K562 (cell line): Measurements from ENCODE around the gene NTN1. TPM values are rescaled to one million over a fixed set of nuclear protein-coding genes. Genes with fewer than 3 reads are reported as not detected.

Experiments used
- ATAC-seq: fragments of 200-7000 bp; cut with Tn5 transposase; 3 replicates; pipeline ENCODE4 v1.9.1; 2020; ENCODE audit warnings: moderate library complexity
- BruUV-seq: library from RNA; stranded (reverse); fragments of 400-500 nt; replicated peaks from 2 replicates; lab custom pipeline; 2021; lab: Mats Ljungman, UMichigan
- CTCF ChIA-PET: fragments of 300-600 bp; formaldehyde crosslinking; extraction: SDS; loops from one replicate; lab custom pipeline; 2021; ENCODE audit warnings: low intra/inter-chr PET ratio; lab: Yijun Ruan, JAX
- POLR2A ChIA-PET: fragments of 300-600, 350-650 bp; sonication (Branson Sonifier 250); formaldehyde crosslinking; extraction: SDS; loops from one replicate; lab custom pipeline; 2021; ENCODE audit warnings: antibody characterized with exemption, inconsistent platforms; lab: Yijun Ruan, JAX
- DNase-seq, 4 experiments: peaks; one replicate each; pipeline versions ENCODE4 v3.0.0 to v3.0.0-alpha.2; 2011 to 2018; ENCODE audit warnings: low spot score in 3 of 4, mixed read lengths in 3 of 4; ENCODE audit errors: extremely low read depth in 1 of 4
- FAIRE-seq: peaks from 2 replicates; lab custom pipeline; 2011; peaks lifted over from hg19 to GRCh38; lab: Jason Lieb, UNC
- H2AFZ ChIP-seq: 2 replicates; pipeline ENCODE4 v1.6.0; 2011; ENCODE audit warnings: low read depth, low read length, control low read depth, inconsistent platforms
- H3K27ac ChIP-seq: fragments of 200-600 bp; 3 replicates; pipeline ENCODE4 v1.8.0; 2011; ENCODE audit warnings: low read depth, mild to moderate bottlenecking, control low read depth, inconsistent platforms, low read length, moderate library complexity, mixed read lengths; ENCODE audit errors: extremely low read depth
- H3K27me3 ChIP-seq, 2 experiments: fragments of 300-600 bp in 1 of 2; 2 replicates in 1 of 2; 3 replicates in 1 of 2; pipeline versions ENCODE4 v1.6.0 to v1.8.0; 2011; ENCODE audit warnings: inconsistent platforms in 2 of 2, low read length in 2 of 2, mild to moderate bottlenecking in 1 of 2, mixed read lengths in 1 of 2, moderate library complexity in 1 of 2; ENCODE audit not compliant: control insufficient read depth in 2 of 2, insufficient read depth in 2 of 2
- H3K36me3 ChIP-seq: fragments of 300-600 bp; 3 replicates; pipeline ENCODE4 v1.8.0; 2011; ENCODE audit warnings: mild to moderate bottlenecking, low read length, inconsistent platforms; ENCODE audit not compliant: control insufficient read depth, insufficient read depth
- H3K4me1 ChIP-seq, 2 experiments: fragments of 200-600 bp in 1 of 2; replicated peaks in 1 of 2; 2 replicates in 1 of 2; 3 replicates in 1 of 2; pipeline versions ENCODE4 v1.5.1 to v1.8.0; 2011; ENCODE audit warnings: inconsistent platforms in 2 of 2, low read length in 2 of 2, mild to moderate bottlenecking in 1 of 2, mixed read lengths in 1 of 2, moderate library complexity in 1 of 2; ENCODE audit not compliant: control insufficient read depth in 2 of 2, insufficient read depth in 2 of 2
- H3K4me2 ChIP-seq: 2 replicates; pipeline ENCODE4 v1.6.1; 2011; ENCODE audit warnings: low read length, control low read depth, inconsistent platforms, mixed read lengths; ENCODE audit not compliant: insufficient read depth
- H3K4me3 ChIP-seq: fragments of 200-600 bp; sonication (generic), shearing (Covaris generic); 2 replicates; pipeline ENCODE4 v1.5.1; 2016; ENCODE audit warnings: control low read depth, inconsistent platforms
- H3K79me2 ChIP-seq: fragments of 200-600 bp; 3 replicates; pipeline ENCODE4 v1.8.0; 2011; ENCODE audit warnings: low read length, inconsistent platforms; ENCODE audit not compliant: control insufficient read depth, insufficient read depth
- H3K9ac ChIP-seq, 2 experiments: 2 replicates each; pipeline versions ENCODE4 v1.6.0 to v1.6.1; 2011; ENCODE audit warnings: low read depth in 2 of 2, low read length in 2 of 2, control low read depth in 1 of 2, inconsistent platforms in 1 of 2, mild to moderate bottlenecking in 1 of 2, mixed read lengths in 1 of 2; ENCODE audit not compliant: insufficient read depth in 1 of 2
- H3K9me1 ChIP-seq: one replicate; pipeline ENCODE4 v1.6.0; 2011; ENCODE audit warnings: inconsistent platforms, mild to moderate bottlenecking, low read length, moderate library complexity; ENCODE audit not compliant: control insufficient read depth, insufficient read depth
- H3K9me3 ChIP-seq: replicated peaks from 2 replicates; pipeline ENCODE4 v1.5.1; 2011; ENCODE audit warnings: low read depth, low read length, inconsistent platforms; ENCODE audit not compliant: control insufficient read depth, insufficient read depth
- H4K20me1 ChIP-seq: replicated peaks from 2 replicates; pipeline ENCODE4 v1.6.1; 2011; ENCODE audit warnings: low read length, inconsistent platforms, mixed read lengths; ENCODE audit not compliant: control insufficient read depth, insufficient read depth
- BACH1 ChIP-seq: fragments of 200-800 bp; sonication (Bioruptor generic); IDR thresholded peaks from 2 replicates; pipeline ENCODE4 v1.6.1; 2016; ENCODE audit warnings: missing genetic modification characterization, missing compliant biosample characterization
- BRD9 ChIP-seq: fragments of 450-650 bp; IDR thresholded peaks from 2 replicates; pipeline ENCODE4 v1.6.1; 2018; ENCODE audit warnings: low read depth; ENCODE audit not compliant: partially characterized antibody
- DNMT1 ChIP-seq: fragments of 450-650 bp; IDR thresholded peaks from 2 replicates; pipeline ENCODE4 v1.6.1; 2016; ENCODE audit warnings: antibody characterized with exemption, mild to moderate bottlenecking
- EGR1 ChIP-seq: fragments of 450-650 bp; conservative IDR thresholded peaks from 2 replicates; pipeline ENCODE4 v1.6.1; 2017; ENCODE audit warnings: mild to moderate bottlenecking
- ELF2 ChIP-seq: fragments of 250-450 bp; sonication (Bioruptor Pico); IDR thresholded peaks from 2 replicates; pipeline ENCODE4 v1.5.0; 2021; ENCODE audit warnings: mild to moderate bottlenecking
- FOSL1 ChIP-seq: fragments of 200-800 bp; sonication (Bioruptor generic); conservative IDR thresholded peaks from 2 replicates; pipeline ENCODE4 v1.6.1; 2016; ENCODE audit warnings: missing genetic modification characterization, missing compliant biosample characterization
- FOXA1 ChIP-seq: fragments of 450-650 bp; IDR thresholded peaks from 2 replicates; pipeline ENCODE4 v1.6.1; 2016; ENCODE audit warnings: mild to moderate bottlenecking, borderline replicate concordance
- HDAC3 ChIP-seq: fragments of 450-650 bp; IDR thresholded peaks from 2 replicates; pipeline ENCODE4 v1.6.1; 2018; ENCODE audit warnings: borderline replicate concordance, mild to moderate bottlenecking, moderate library complexity; ENCODE audit not compliant: partially characterized antibody
- HNRNPLL ChIP-seq: fragments of 200-400 bp; formaldehyde crosslinking; IDR thresholded peaks from 2 replicates; pipeline ENCODE4 v1.6.1; 2017; ENCODE audit warnings: low read length, low read depth, mild to moderate bottlenecking; ENCODE audit not compliant: poor library complexity, severe bottlenecking
- ID3 ChIP-seq, 2 experiments: fragments of 250-450 bp in 1 of 2; fragments of 450-650 bp in 1 of 2; sonication (Bioruptor Pico) in 1 of 2; IDR thresholded peaks; 2 replicates each; pipeline versions ENCODE4 v1.6.1 to v1.8.0; 2016 to 2021; ENCODE audit warnings: mild to moderate bottlenecking in 2 of 2, moderate library complexity in 2 of 2, missing compliant biosample characterization in 1 of 2, missing genetic modification characterization in 1 of 2
- KAT7 ChIP-seq: sonication (generic); formaldehyde crosslinking; IDR thresholded peaks from 2 replicates; pipeline ENCODE4 v1.8.0; 2022; ENCODE audit warnings: missing genetic modification reagents, mild to moderate bottlenecking, borderline replicate concordance
- KDM1A ChIP-seq, 2 experiments: fragments of 450-650 bp; IDR thresholded peaks; 2 replicates each; pipeline ENCODE4 v1.6.1; 2016; ENCODE audit warnings: mild to moderate bottlenecking in 2 of 2
- NFXL1 ChIP-seq: fragments of 450-650 bp; formaldehyde crosslinking; IDR thresholded peaks from 2 replicates; pipeline ENCODE4 v1.4.0; 2021; ENCODE audit warnings: mild to moderate bottlenecking
- RBM14 ChIP-seq: fragments of 200-400 bp; formaldehyde crosslinking; IDR thresholded peaks from 2 replicates; pipeline ENCODE4 v1.6.1; 2018; ENCODE audit warnings: low read depth, mild to moderate bottlenecking, low read length, moderate library complexity, borderline replicate concordance; ENCODE audit not compliant: insufficient read depth
- ZC3H4 ChIP-seq: sonication (generic); formaldehyde crosslinking; IDR thresholded peaks from 2 replicates; pipeline ENCODE4 v1.9.0; 2021; ENCODE audit warnings: missing genetic modification reagents, borderline replicate concordance
- WGBS: fragments of 100-300 bp; shearing (Covaris generic); methylation state at CpG from one replicate; pipeline ENCODE4 v1.1.6; 2016; ENCODE audit warnings: low coverage, mixed read lengths; ENCODE audit not compliant: insufficient coverage; ENCODE audit errors: missing lambda C conversion rate; 5-methylcytosine and 5-hydroxymethylcytosine counted together
- in situ Hi-C: fragments of 300-500 bp; cut with MboI; formaldehyde crosslinking; loops from 4 replicates; pipeline ENCODE4 v1.15.0; 2018; ENCODE audit warnings: inconsistent platforms, mixed read lengths
- intact Hi-C: fragments of 100-400 bp; cut with micrococcal nuclease; formaldehyde crosslinking; loops from 2 replicates; pipeline ENCODE4 v1.14.2; 2022
- polyA plus RNA-seq, 8 experiments: library from polyadenylated mRNA; depleted of rRNA in 4 of 8; stranded (reverse) in 5 of 8; unstranded in 3 of 8; fragments of >200 nt; fragmentation: Nextera tagmentation in 2 of 8; fragmentation: Illumina TruSeq in 1 of 8; extraction: Ambion mirVana in 2 of 8; extraction: Trizol in 1 of 8; gene quantifications; 2 replicates each; pipeline versions ENCODE4 v1.2.1 to v1.2.3, GENCODE V29; 2011 to 2014; ENCODE audit warnings: inconsistent platforms in 1 of 8, missing spikeins in 1 of 8
- total RNA-seq, 7 experiments: library from RNA; depleted of rRNA in 6 of 7; stranded (reverse); fragments of >200 nt in 6 of 7; fragmentation: Illumina TruSeq in 2 of 7; extraction: Trizol in 2 of 7; gene quantifications; 2 replicates each; pipeline versions ENCODE4 v1.2.1 to v1.2.3, GENCODE V29; 2011 to 2021; ENCODE audit warnings: low replicate concordance in 1 of 7
- TF ChIP-seq, protein P1 (sequence below): sonication (generic); formaldehyde crosslinking; IDR thresholded peaks from 2 replicates; pipeline ENCODE4 v1.8.0; 2022; ENCODE audit warnings: mild to moderate bottlenecking, low read depth, missing genetic modification reagents

The NTN1 gene
- total and polyA plus RNA-seq, 9 of the 15 experiments (the other 6 are each of a cell fraction or from before 2014, with no cell fraction given): 0.02 TPM; not detected in 8

DNA sequence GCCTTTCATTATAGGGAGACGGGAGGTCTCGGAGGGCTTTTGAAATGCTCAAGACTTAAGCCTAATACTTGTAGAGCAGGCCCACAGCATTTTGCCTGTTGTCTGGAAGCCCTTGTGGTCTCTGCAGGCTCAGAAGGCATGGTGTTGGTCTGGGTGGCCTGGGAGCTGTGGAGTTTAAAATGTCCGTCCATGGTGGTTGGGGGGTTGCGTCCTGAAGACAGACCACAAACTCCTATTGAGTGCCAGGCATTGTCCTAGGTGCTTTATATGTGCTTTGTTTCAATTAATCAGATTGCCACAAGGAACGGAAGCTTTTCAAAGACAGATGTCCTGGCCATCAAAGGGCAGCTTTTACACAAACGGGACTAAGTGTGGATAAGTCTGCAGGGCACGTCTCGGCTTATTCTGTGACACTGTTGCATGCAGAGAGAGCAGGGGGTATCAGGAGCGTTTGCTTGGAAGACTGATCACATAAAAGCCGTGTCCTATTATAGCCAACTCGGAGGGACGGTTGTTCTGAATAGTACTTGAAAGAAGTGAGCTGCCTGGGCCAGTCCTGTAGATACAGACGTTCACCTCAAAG, 7.8 kb downstream of the NTN1 start:
- no peak for FAIRE-seq
- H2AFZ ChIP-seq: no peak overlapping the region
- no peaks in the 10 kb centered on the region for H3K9me1 ChIP-seq
- H3K27ac ChIP-seq: no peak overlapping the region
- H4K20me1 ChIP-seq: no peaks in the 10 kb centered on the region
- POLR2A ChIA-PET: interaction anchor here (0.7 kb wide), 1 partner anchor 86 kb away, joined by 3 read pairs; no protein-coding TSS in a partner anchor
- H3K9ac ChIP-seq: no peak overlapping the region
- intact Hi-C loops: no loop called here
- no peaks in the 10 kb centered on the region for H3K4me1 ChIP-seq
- WGBS: 2% methylated on average over 13 of the region's 13 CpGs
- no peak for TF ChIP-seq KAT7 (CRISPR knock-in tag)
- no peak for TF ChIP-seq RBM14
- TF ChIP-seq DNMT1: no peak
- TF ChIP-seq EGR1: no peak
- no peak for TF ChIP-seq NFXL1 (CRISPR knock-in tag)
- TF ChIP-seq BACH1: no peak
- H3K4me2 ChIP-seq: no peak overlapping the region
- no peaks in the 10 kb centered on the region for H3K9me3 ChIP-seq
- ATAC-seq: no peak
- no TSS peak for BruUV-seq
- H3K4me3 ChIP-seq: no peak overlapping the region
- H3K27me3 ChIP-seq: peaks cover 0 to 6% of the 10 kb centered on the region in 2 experiments; a peak in 2 of 5 replicates
- H3K36me3 ChIP-seq: no peaks in the 10 kb centered on the region
- no peak for DNase-seq
- in situ Hi-C loops: no loop called here
- no peaks in the 10 kb centered on the region for H3K79me2 ChIP-seq
- CTCF ChIA-PET: no interaction called here

DNA sequence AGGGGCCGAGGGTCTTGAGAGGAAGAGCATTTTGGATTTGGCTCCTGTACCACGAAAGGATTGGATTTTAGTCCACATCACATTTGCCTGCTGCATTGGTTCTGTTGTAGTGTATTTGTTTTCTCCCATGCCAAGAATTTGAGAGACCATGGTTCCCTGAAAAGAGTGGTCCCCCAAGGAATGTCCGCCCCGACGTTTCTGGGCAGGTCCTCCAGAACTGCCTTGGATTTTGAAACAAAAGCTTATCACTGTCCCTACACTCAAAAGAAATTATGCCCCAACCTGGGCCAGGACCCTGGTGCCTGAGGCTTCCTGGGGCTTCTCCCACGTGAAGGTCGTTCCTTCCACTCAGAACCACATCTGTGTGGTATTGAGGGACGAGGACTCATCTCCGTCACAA, 10.8 kb downstream of the NTN1 start:
- ChIA-PET CTCF (no interaction called here), POLR2A (no interaction called here)
- in situ Hi-C loops (no loop called here), intact Hi-C loops (no loop called here)
- Histone ChIP-seq H3K4me1 (no peaks in the 10 kb centered on the region), H3K4me3 (no peak overlapping the region), H3K79me2 (no peaks in the 10 kb centered on the region), H3K9me1 (no peaks in the 10 kb centered on the region), H3K9me3 (no peaks in the 10 kb centered on the region), H4K20me1 (no peaks in the 10 kb centered on the region), H3K27me3 (peaks cover 0 to 6% of the 10 kb centered on the region in 2 experiments; a peak in 2 of 5 replicates), H2AFZ (no peak overlapping the region), H3K36me3 (no peaks in the 10 kb centered on the region), H3K27ac (no peak overlapping the region), H3K4me2 (no peak overlapping the region), H3K9ac (no peak overlapping the region)
- 0% methylated on average over 9 of the region's 9 CpGs for WGBS
- BruUV-seq: no TSS peak
- FAIRE-seq: no peak
- no peak for DNase-seq
- no peak for ATAC-seq
- TF ChIP-seq FOXA1: no peak
- TF ChIP-seq HNRNPLL: no peak
- TF ChIP-seq KDM1A (IDR thresholded peaks at IDR 0.05): no peak
- TF ChIP-seq, protein P1, sequence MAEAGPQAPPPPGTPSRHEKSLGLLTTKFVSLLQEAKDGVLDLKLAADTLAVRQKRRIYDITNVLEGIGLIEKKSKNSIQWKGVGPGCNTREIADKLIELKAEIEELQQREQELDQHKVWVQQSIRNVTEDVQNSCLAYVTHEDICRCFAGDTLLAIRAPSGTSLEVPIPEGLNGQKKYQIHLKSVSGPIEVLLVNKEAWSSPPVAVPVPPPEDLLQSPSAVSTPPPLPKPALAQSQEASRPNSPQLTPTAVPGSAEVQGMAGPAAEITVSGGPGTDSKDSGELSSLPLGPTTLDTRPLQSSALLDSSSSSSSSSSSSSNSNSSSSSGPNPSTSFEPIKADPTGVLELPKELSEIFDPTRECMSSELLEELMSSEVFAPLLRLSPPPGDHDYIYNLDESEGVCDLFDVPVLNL (CRISPR knock-in tag): no peak
- TF ChIP-seq BRD9: no peak
- TF ChIP-seq FOSL1 (tag): no peak
- TF ChIP-seq ELF2: no peak
- no peak for TF ChIP-seq ID3 (CRISPR knock-in tag; IDR thresholded peaks at IDR 0.05)
- no peak for TF ChIP-seq ID3 (tag; IDR thresholded peaks at IDR 0.05)
- no peak for TF ChIP-seq HDAC3
- TF ChIP-seq ZC3H4: no peak
